ENCODE data around the gene TCF7L2. TPM values are rescaled to one million over a fixed set of nuclear protein-coding genes. Genes with fewer than 3 reads are reported as not detected.

Gene TCF7L2
- total RNA-seq, 2 experiments from 2014 or later: 0.65 to 0.67 TPM

DNA sequence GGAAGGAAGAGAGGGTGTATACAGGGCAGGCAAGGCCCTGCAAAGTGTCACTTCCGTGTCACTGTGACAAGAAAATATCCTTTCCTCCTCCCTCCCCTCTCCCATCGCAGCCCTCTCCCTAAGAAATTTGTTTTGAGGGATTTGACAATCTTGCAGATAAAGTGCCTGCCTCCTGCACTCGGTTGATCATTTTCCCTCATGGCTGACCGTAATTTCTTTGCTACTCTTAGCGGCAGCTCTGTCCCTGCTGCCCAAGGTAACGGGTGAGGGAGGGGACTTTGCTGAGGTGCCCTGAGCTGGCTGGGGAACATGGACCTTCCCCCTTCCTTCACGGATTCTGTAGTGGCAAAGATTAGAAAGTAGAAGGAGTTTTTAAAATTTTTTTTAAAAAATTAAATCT is 179.1 kb downstream of the TCF7L2 start:
- ChIA-PET POLR2A (no interaction called here), CTCF (no interaction called here)

DNA sequence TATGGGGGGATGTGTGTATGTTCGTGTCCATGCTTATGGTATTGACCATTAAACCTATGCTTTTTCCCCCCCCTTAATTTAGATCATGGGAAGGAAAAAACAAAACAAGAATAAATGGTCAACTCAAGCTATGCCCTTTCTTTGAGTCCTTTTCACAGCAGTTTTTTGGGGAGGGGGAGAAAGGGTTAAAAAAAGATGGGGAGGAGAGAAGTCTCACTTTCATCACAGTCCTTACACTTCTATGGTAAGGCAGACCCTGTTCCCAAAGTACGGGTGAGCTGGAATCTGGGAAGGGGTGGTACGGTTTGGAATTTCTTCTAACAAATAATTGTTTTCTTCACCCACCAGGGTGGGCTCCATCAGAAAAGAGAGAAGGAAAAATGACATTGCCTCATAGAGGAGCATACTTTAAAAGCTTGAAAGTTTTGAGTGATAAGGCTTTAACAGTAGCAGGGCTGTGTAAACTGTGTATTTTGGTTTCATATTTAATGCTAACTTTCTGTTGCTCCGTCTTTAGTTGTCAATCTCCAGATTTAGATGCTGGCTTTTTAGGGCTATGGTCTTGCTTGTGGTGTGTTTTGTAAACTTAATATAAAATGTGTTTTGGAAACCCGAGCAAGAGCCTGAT is 180.1 kb downstream of the TCF7L2 start:
- POLR2A ChIA-PET: no interaction called here
- CTCF ChIA-PET: no interaction called here

DNA sequence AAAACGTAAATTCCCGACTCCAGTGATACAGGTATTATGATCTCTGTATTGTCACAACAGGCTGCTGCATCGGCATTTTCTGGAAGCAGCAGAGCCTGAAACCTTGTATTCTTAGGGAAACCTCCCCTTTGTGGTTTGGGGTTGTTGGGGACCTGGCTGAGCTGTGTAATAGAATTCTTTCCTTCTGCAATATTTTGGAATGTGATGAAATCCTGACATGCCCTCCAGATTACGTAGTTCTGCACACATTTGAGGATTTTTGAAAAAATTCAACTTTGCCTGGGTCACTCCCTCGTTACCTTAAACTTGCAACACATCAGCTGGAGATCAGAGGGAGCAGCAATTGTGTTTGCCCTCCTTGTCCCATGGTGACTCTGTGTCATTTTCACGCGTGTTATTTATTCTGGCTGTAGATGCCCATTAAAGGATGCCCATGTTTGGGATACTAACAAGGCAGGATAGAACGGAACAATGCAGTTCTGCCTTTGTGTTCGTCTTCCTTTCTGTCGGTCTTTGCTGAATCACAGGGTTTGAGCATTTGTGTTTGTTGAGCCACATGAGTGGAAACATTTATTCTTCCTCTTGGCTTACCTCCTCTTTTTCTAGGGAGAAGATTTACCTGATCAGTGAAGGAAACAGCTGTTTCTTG is 181.7 kb downstream of the TCF7L2 start:
- ChIA-PET CTCF (no interaction called here), POLR2A (no interaction called here)

DNA sequence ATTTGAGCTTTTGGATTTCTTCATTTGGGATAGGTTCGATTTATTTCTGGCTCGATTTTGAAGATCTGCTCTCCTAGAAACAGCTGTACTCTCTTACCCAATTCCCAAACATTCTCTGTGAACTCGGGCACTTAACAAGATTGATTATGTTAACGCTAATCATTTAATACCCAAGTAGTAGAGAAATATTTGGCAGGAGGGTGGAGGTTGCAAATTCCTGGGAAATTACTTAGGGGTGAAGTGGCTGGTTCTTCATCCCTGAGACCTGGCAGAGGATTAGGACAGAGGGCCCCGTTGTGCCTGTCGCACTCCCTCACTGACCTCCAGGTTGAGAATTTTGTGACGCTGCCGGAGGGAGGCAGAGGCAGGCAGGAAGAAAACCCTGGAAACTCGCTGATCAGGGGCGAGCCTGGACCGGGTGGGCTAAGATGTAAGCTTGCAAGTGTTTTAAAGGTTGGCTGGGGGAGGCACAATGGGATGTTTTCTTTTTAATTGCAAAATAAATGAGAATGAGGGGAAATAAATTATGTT is 182.6 kb downstream of the TCF7L2 start:
- CTCF ChIA-PET: no interaction called here
- POLR2A ChIA-PET: no interaction called here

DNA sequence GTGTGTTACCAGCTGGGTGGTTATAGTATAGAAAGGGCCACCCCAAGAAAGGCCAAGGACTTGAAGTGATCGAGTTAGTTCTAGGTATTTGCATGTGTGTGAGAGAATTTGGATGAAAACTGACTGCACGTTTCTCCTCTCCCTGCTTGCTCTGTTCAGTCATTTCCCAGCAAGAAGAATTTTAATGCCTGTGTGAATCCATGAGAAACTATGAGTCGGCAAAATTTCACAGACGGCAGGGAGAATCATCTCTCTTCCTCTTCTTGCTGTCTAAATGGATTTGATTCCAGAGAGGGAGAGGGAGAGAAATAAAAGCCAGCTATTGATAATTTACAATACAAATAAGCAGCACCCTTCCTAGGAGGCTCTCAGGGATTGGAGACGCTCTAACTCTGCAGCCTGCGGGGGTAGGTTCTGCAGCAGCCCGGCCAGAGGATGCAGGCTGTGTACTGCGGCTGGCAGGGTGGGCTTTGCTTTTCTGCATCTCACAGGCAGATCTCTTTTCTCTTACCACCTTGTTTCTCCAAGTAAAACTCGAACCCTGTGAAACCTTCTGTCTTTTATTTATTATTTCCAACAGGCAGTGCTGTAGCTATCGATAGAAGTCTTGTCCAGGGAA is 183.6 kb downstream of the TCF7L2 start:
- ChIA-PET CTCF (no interaction called here), POLR2A (no interaction called here)

DNA sequence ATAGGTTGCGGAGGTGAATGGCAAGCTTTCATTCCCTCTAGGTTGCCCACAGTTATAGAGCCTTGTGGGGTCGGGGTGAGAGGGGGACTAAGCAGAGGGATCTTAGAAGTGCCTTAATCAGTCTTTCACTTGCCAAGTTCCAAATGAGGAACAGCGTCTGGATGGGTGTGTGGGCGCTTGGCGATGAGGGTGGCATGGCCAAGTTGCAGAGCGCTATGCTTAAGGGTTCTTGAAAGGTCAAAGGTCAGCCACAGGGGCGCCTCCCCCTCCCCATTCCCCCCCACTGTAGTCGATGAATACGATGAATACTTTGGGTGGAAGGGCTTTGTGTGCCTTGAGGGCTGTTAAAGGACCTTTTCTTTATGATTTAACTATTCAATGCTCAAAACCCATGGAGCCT is 185.0 kb downstream of the TCF7L2 start:
- POLR2A ChIA-PET: no interaction called here
- CTCF ChIA-PET: no interaction called here

DNA sequence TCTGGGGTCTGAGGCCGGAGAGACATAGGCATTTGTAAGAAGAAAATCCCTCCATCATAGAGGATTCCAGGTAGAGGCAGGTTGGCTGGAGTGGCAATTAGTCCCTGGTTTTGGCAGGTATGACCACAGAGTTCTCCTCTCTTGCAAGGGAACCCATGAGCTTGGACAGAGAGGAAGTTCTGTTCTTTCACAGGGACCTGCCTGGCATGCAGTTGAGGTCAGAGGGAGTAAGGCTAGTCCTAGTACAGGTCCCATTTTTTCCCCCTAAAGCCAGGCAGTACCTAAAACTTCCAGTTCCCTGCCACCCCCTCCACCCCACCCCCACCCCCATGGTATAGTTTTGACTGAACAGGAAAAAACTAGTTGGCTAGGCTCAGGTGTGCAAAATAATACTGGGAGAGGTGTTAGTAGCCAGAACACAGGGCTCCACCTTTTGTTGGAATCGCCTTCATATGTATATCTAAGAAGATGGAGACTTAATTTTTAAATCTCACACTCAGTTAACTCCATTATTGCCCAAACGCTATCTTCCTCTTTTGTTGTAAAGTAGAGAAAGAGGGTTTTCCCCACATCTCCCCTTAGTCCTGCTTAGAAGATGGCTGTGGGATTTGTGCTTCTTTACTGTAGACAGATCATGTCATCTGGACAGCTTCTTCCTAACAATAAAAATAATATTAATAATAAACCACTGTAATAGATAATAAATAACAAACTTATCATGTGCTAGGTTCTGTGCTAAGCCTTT is 188.1 kb downstream of the TCF7L2 start:
- POLR2A ChIA-PET: no interaction called here
- CTCF ChIA-PET: no interaction called here

DNA sequence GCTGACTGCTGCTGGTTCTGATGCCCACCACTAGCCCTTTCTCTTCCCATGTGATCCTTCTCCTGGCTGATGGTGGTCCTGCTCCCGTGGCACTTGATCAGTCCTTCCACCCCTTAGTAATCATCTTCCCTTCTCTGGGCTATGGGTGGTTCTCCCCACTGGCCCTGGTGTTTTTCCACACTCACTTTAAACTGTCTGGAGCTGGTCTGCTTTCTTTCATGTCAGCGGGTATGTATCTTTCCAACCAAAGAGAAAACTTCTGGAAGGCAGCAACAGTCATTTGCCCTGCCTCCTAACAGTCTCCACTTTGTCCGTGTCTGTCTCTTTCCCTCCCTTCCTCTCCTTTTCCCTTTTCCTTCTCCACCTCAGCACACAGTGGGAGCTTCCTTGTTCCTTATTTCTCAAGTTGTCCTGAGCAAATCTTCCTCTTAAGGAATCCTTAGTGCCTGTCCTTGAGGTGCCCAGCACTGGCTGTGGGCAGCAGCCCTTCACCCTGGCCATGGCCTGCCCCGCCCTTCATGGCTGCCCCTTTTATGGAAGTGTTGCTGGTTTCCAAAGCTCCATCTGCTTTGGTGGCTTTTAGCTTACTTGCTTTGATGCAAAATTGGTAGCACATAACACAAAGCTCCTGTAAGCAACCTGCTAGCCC is 189.0 kb downstream of the TCF7L2 start:
- POLR2A ChIA-PET: no interaction called here
- CTCF ChIA-PET: no interaction called here

DNA sequence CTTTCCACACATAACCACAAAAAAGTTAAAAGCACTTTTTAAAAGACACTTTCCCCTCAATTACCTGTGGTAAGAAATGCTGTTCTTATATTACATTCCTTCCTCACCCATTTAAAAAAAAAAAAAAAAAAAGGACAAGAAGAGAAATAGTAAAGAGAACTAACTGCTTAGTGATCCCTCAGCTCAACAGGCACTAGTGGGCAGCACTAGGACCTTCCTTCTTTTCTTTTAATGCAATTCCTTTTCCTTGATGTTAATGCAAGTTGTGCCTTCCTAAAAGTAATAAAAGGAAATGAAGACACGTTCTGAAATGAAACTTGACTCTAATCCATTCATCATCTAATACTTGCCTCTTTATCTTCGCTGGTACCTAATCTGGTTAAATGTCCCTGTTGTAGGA is 189.7 kb downstream of the TCF7L2 start:
- ChIA-PET POLR2A (interaction anchor here (1.0 kb wide), 1 partner anchor 12 kb away, joined by 4 read pairs; no protein-coding TSS in a partner anchor), CTCF (no interaction called here)

DNA sequence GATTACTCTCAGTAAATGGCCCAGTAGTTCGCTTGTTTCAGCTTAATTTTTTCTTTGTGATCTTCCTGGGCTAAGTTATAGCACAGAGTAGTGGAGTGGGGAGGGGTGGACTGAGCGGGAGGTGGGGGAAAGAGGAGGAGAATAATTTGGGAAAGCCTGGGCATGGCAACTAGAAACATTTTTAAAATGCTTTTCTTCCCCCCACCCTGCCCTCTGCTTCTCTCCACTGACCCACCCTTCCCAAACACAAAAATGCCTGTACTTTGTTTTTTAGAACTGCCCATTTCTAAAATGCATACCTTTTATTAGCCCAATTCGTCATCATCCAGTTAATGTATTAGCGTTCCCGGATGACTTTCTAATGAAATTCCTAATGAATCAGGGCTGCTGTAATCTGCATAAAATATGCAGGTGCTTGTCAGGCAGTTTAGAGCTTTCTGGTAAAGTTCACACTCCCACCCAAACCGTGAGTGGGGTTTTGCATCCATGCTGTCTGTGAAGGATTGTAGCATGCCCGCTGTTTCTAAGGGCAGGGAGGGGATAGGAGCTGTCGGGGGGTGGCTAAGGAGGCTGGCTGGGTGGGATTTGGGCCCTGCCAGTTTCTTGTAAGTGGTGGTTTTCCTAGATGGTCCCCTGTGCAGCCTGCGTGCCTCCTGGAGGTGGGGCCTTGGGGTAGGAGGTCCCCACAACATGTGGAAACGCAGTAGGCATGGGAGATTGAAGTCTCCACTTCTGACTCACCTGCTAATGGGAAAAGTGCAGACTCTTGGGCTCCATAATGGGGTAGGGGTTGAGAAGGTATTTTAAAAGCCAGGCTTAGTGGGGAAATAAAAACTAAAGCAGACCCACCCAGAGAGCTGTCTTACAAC is 190.3 kb downstream of the TCF7L2 start:
- POLR2A ChIA-PET: interaction anchor here (1.0 kb wide), 1 partner anchor 13 kb away, joined by 4 read pairs; no protein-coding TSS in a partner anchor
- CTCF ChIA-PET: no interaction called here

DNA sequence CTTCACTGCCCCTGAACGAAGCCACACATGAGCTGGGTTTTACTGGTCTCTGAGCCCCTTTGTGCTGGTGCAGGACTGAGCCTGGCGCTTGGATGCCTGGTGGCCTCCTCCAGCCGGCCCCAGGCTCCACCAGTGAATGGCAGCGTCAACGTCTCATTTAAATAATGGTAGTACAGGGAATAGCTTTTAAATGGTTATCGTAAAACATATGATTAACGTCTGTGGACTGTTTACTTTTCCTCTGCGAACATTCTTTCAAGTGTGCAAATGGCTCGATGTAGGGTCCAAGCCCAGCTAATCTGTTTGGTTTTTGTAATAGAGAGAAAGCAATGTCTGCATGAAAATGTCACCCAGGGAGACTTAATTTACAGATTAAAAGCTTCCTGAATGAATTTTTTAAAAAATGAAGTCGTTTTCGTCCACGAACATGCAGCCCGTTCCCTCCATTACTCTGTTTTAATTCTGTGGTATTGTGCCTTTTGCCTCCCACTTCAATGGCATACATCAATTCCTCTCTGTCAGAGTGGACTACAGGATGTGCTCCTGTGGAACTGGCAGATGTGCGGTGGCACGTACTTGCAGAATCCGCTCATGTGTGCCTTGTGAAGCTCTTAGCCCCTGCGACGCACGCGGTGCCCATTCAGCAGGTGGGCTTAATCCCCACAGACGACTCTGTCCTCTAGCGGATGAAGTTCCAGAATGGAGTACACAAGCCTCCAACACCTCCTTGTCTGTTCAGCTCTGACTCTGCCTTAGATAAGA is 192.7 kb downstream of the TCF7L2 start:
- CTCF ChIA-PET: no interaction called here
- POLR2A ChIA-PET: no interaction called here

DNA sequence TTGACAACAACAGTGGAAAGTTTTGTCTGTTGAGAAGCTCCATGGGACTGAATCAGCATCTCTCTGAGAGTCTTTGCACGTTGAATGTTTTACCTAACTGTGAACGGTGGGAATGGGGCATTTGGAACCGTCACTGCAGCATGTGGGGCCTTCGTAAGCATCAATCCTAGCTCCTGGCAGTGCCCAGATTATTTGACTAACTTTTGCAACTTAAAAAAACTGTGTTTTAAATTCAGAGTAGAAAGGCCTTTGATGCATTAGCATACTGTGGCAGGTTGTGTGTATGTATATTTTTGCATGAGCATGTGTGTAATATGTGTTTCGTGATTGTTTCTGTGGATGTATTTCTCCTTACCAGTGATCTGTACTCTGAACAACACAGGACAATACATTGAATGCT is 194.5 kb downstream of the TCF7L2 start:
- ChIA-PET CTCF (no interaction called here), POLR2A (no interaction called here)

DNA sequence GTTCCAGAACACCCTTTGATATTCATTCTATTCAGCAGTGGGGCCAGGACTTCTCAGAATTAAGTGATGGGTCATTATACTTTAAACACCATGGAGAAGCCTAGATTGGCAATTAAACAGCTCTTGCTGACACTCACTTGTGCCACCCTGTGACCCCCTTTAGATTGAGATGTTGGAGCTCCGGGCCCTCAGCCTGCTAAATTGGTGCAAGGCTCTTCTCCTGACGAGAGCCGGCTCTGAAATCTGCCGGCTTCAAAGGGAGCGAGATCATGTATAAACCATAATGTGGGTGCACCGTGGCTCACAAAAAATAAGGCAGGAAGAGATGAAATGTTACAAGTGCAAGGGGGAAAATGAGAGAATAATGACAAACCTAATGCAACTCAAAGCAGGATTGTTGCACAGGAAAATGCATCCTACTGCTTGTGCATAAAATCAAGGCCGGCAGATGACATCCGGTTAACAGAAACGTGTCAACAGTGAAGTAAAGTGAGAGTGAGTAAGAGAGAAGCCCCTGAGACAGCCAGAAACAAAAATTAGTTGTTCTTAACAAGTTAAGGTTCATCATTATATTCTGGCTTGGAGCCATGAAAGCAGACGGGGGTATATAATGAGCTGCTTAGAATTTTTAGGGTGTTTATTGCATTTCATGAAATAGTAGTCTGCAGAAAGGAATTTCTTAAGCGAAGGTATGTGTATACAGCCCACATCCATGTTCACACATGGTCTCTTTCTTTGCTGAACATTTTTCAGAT is 198.2 kb downstream of the TCF7L2 start:
- POLR2A ChIA-PET: interaction anchor here (0.5 kb wide), 1 partner anchor 48 kb away, joined by 5 read pairs; no protein-coding TSS in a partner anchor
- CTCF ChIA-PET: no interaction called here

DNA sequence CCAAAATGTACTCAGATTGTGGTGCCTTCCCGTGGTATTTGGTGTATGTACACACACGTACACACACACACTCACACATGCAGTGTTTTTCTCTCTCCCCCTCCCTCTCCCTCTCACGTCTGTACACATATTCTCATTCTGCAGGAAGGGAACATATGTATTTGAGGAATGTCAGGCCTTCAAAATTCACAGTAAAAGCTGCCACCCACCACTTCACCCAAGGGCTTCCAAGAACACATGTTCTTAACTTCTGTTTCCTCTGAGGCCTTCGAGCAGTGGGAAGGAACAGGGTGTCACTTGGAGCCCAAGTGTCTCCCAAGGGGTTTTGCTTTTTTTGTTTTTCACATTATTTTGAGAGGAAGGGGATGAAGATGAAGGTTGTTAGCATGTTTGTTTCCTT is 198.9 kb downstream of the TCF7L2 start:
- ChIA-PET CTCF (no interaction called here), POLR2A (interaction anchor here (0.5 kb wide), 1 partner anchor 48 kb away, joined by 5 read pairs; no protein-coding TSS in a partner anchor)

DNA sequence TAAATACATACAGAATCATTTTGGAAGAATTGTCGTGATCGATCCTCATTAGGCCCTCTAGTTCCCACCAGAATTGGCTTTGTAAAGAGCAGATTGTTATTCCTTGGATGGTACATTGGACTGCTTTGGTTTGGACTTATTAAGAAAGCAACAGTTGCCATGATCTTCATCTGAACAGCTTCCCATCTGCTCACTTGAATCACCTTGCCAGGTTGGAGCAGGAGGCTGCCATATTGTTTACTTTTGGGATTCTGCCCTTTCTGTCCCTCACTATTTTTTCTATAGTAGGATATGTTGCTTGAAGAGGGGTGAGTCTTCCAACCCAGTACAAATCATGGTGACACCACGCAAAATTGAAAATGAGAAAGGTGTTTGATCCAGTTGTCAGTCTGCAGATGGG is 199.6 kb downstream of the TCF7L2 start:
- CTCF ChIA-PET: no interaction called here
- POLR2A ChIA-PET: no interaction called here

DNA sequence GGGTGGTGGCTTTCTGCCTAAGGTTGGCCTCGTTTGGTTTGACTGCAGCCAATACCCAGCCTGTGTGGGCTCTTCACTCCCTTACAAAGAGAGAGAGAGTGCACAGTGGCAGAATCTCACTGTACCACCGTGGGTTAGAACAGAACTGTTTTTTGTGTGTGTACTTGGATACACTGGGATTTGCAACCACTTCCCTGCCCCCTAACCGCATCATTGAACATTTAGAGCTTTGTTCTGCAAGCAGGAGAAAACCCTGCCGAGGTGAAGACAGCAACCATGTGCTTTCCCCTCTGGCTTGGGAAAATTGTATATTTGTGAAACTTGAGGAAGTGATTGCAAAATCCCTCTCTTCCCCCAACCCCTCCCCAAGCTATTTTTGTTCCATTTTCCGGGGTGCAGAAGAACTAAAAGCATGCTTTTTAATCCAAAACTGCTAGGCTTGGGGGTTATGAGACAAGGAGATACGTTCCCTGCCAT is 201.2 kb downstream of the TCF7L2 start:
- CTCF ChIA-PET: no interaction called here

DNA sequence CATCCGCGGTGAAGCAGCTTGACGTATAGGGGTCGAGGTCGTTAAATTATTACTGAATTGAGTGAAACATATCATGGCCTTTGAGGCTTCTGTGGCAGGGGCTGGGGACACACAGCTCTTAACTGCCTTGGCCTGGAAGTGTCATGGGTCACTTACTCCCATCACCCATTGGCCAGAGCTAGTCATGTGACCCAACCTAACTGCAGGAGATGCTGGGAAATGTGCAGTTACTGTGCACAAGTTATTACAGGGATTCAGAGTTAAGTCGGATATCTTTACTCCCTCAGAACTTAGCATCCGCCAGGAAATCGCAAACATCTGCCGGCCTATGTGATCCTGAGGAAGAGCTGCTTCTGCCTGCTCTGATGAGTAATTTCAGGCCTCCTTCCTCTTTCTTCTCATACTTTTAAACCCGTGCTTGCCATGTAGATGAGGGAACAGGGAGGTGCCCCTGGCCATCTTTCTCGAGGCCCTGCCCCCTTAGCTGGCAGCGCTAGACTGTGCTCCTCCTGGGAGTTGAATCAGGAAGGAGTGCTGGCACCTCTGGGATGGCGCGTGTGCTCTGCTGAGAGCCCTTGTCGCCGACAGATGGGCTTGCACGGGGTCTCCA is 203.6 kb downstream of the TCF7L2 start:
- CTCF ChIA-PET: no interaction called here
- POLR2A ChIA-PET: no interaction called here

More for the DNA sequence above, 201.2 kb downstream of the TCF7L2 start:
- POLR2A ChIA-PET: no interaction called here

Data from activated CD8-positive, alpha-beta memory T cell treated with anti-CD3 and anti-CD28 coated beads for 36 hours (primary cell).